Measurements from ENCODE around the gene HHAT.

The HHAT gene

DNA sequence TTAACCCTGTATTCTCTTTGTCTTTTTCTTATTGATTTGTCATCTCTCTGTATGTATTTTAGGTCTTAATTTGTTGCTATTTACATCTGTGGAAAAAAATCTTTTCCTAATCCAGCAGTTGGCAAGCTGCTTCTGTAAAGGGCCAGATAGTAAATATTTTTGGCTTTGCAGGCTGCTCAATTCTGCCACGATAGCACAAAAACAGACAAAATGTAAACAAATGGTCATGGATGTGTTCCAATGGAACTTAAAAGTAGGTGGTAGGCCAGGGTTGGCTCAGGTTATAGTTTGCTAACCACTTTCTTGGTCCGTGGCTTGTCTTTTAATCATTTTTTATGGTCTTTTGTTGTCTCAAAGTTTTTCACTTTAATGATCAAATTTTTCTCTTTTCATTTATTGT is 371.8 kb downstream of the HHAT start:
- no peak overlapping the region for H3K4me3 ChIP-seq (ENCODE audit: low read length)
- H3K9me3 ChIP-seq (replicated peaks; ENCODE audit: insufficient read depth, low read length), result no peaks in the 10 kb centered on the region
- H3K9me2 ChIP-seq (replicated peaks; ENCODE audit: insufficient read depth, low read length), result no peaks in the 10 kb centered on the region
- H3K79me2 ChIP-seq (ENCODE audit: low read length), result no peaks in the 10 kb centered on the region
- H3K4me1 ChIP-seq (ENCODE audit: low read length), result peaks cover 26% of the 10 kb centered on the region
- H3K36me3 ChIP-seq (replicated peaks; ENCODE audit: insufficient read depth, low read length), result no peaks in the 10 kb centered on the region
- DNase-seq, result no peak
- TF ChIP-seq EZH2phosphoT487 (IDR thresholded peaks at IDR 0.05; ENCODE audit: low read length) (no peak), EZH2 (optimal IDR thresholded peaks at IDR 0.05; ENCODE audit: low read depth, low read length) (no peak)
- TF ChIP-seq, protein P1, sequence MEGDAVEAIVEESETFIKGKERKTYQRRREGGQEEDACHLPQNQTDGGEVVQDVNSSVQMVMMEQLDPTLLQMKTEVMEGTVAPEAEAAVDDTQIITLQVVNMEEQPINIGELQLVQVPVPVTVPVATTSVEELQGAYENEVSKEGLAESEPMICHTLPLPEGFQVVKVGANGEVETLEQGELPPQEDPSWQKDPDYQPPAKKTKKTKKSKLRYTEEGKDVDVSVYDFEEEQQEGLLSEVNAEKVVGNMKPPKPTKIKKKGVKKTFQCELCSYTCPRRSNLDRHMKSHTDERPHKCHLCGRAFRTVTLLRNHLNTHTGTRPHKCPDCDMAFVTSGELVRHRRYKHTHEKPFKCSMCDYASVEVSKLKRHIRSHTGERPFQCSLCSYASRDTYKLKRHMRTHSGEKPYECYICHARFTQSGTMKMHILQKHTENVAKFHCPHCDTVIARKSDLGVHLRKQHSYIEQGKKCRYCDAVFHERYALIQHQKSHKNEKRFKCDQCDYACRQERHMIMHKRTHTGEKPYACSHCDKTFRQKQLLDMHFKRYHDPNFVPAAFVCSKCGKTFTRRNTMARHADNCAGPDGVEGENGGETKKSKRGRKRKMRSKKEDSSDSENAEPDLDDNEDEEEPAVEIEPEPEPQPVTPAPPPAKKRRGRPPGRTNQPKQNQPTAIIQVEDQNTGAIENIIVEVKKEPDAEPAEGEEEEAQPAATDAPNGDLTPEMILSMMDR (IDR thresholded peaks at IDR 0.05; ENCODE audit: low read length), result no peak
- H3K27ac ChIP-seq (ENCODE audit: low read length), result no peak overlapping the region
- no peaks in the 10 kb centered on the region for H4K20me1 ChIP-seq (ENCODE audit: insufficient read depth, low read length)
- no peak overlapping the region for H3K9ac ChIP-seq (ENCODE audit: low read length)
- H3F3A ChIP-seq (ENCODE audit: insufficient read depth, low read length), result peaks cover 15% of the 10 kb centered on the region
- no peak overlapping the region for H3K4me2 ChIP-seq (ENCODE audit: low read depth, low read length)
- no peak overlapping the region for H2AFZ ChIP-seq (ENCODE audit: low read length)
- H3K27me3 ChIP-seq (replicated peaks; ENCODE audit: insufficient read depth, low read length), result no peaks in the 10 kb centered on the region

DNA sequence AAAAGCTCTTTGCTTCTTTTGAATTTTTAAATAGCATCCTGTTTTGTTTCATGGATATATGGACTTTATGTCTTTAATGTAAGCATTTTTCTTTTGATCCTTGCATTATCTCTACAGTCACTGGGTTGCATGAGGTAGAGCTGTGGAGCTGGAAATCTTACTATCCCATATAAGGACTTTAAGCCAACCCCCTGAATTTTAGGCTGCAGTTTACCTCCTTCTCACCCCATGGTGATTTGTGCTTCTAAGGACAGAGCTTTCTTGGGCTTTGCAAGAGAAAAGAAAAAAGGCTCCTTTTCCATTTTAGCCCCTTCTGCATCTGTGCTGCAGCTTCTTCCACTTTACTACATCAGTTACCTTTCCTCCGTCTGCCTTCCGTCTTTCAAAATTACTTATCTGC is 373.8 kb downstream of the HHAT start:
- Histone ChIP-seq H3K36me3 (replicated peaks; ENCODE audit: insufficient read depth, low read length) (no peaks in the 10 kb centered on the region), H3K4me2 (ENCODE audit: low read depth, low read length) (no peak overlapping the region), H3K27me3 (replicated peaks; ENCODE audit: insufficient read depth, low read length) (no peaks in the 10 kb centered on the region), H3K9me2 (replicated peaks; ENCODE audit: insufficient read depth, low read length) (no peaks in the 10 kb centered on the region), H3K27ac (ENCODE audit: low read length) (no peak overlapping the region), H2AFZ (ENCODE audit: low read length) (no peak overlapping the region), H3K9ac (ENCODE audit: low read length) (no peak overlapping the region), H3F3A (ENCODE audit: insufficient read depth, low read length) (peaks cover 5% of the 10 kb centered on the region; the same call in 1 of the 2 replicates), H3K79me2 (ENCODE audit: low read length) (no peaks in the 10 kb centered on the region), H3K4me3 (ENCODE audit: low read length) (no peak overlapping the region), H3K9me3 (replicated peaks; ENCODE audit: insufficient read depth, low read length) (no peaks in the 10 kb centered on the region), H3K4me1 (ENCODE audit: low read length) (peaks cover 20% of the 10 kb centered on the region), H4K20me1 (ENCODE audit: insufficient read depth, low read length) (no peaks in the 10 kb centered on the region)
- no peak for DNase-seq
- TF ChIP-seq EZH2 (optimal IDR thresholded peaks at IDR 0.05; ENCODE audit: low read depth, low read length), result no peak
- no peak for TF ChIP-seq EZH2phosphoT487 (IDR thresholded peaks at IDR 0.05; ENCODE audit: low read length)
- TF ChIP-seq, protein P1 (IDR thresholded peaks at IDR 0.05; ENCODE audit: low read length), result no peak

DNA sequence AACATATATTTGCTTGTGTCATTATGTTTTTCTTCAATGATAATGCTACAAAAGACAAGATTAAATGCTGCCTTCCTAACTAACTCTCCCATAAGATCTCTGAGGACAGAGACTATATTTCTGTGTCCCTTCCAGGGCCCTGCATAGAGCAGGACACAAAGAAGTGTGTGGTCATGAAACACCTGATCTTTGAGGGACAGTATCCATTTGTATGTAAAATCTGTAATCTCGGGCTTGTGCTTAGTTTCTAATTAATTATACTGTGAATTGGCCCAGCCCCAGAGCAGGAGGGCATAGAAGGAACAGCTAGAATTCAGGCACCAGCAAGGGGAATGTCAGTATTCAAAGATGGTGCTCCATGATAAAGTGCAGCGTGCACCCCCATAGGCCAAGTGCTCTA is 374.9 kb downstream of the HHAT start:
- no peak overlapping the region for H3K9ac ChIP-seq (ENCODE audit: low read length)
- DNase-seq, result no peak
- H3K27me3 ChIP-seq (replicated peaks; ENCODE audit: insufficient read depth, low read length), result no peaks in the 10 kb centered on the region
- H2AFZ ChIP-seq (ENCODE audit: low read length), result no peak overlapping the region
- peaks cover 23% of the 10 kb centered on the region for H3K4me1 ChIP-seq (ENCODE audit: low read length)
- no peaks in the 10 kb centered on the region for H3K79me2 ChIP-seq (ENCODE audit: low read length)
- H3K4me3 ChIP-seq (ENCODE audit: low read length), result no peak overlapping the region
- H3K27ac ChIP-seq (ENCODE audit: low read length), result no peak overlapping the region
- H3K9me2 ChIP-seq (replicated peaks; ENCODE audit: insufficient read depth, low read length), result no peaks in the 10 kb centered on the region
- no peaks in the 10 kb centered on the region for H4K20me1 ChIP-seq (ENCODE audit: insufficient read depth, low read length)
- TF ChIP-seq EZH2phosphoT487 (IDR thresholded peaks at IDR 0.05; ENCODE audit: low read length) (no peak), EZH2 (optimal IDR thresholded peaks at IDR 0.05; ENCODE audit: low read depth, low read length) (no peak)
- TF ChIP-seq, protein P1 (IDR thresholded peaks at IDR 0.05; ENCODE audit: low read length), result no peak
- H3K4me2 ChIP-seq (ENCODE audit: low read depth, low read length), result no peak overlapping the region
- no peaks in the 10 kb centered on the region for H3K9me3 ChIP-seq (replicated peaks; ENCODE audit: insufficient read depth, low read length)
- H3K36me3 ChIP-seq (replicated peaks; ENCODE audit: insufficient read depth, low read length), result no peaks in the 10 kb centered on the region
- H3F3A ChIP-seq (ENCODE audit: insufficient read depth, low read length), result peaks cover 12% of the 10 kb centered on the region; the same call in 1 of the 2 replicates

Measured in MM.1S (cell line).